SK-MEL-5 (cell line): ENCODE results near the gene TERF2IP. TPM values are rescaled to one million over a fixed set of nuclear protein-coding genes. Genes with fewer than 3 reads are reported as not detected.

Experiments
- DNase-seq: peaks from one replicate; pipeline ENCODE4 v3.0.0-alpha.2; 2016; ENCODE audit warnings: low read depth, low spot score
- in situ Hi-C: cut with HindIII; loops from 2 replicates; pipeline ENCODE4 v1.10.0; 2016; ENCODE audit warnings: low sequenced_read_pairs, high pct_unique_total_duplicates, low pct_unique_long_range_greater_than_20kb
- total RNA-seq: library from RNA; depleted of rRNA; stranded (reverse); fragments of >200 nt; shearing (Covaris generic); gene quantifications from 2 replicates; pipeline ENCODE4 v1.2.3, GENCODE V29; 2014

Gene TERF2IP
- total RNA-seq, 1 experiment from 2014 or later, result 36.3 TPM

DNA sequence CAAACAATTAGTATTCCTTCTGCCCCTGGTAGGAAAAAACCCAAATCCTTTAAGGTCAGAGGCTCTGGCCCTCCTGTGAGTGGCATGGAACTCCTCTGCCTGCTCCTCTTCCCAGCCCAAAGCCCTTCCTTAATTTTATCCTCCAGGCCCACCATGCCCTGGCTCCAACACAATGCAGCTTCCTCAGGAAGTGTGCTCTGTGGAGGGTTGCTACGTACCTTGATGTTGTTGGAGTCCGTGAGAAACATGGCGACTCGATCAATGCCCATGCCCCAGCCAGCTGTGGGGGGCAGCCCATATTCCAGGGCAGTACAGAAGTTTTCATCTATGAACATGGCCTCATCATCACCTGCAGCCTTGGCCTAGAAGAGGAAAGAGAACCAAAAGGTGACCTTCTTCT lies 19.2 kb upstream of the TERF2IP start:
- in situ Hi-C loops, result no loop called here
- no peak for DNase-seq

DNA sequence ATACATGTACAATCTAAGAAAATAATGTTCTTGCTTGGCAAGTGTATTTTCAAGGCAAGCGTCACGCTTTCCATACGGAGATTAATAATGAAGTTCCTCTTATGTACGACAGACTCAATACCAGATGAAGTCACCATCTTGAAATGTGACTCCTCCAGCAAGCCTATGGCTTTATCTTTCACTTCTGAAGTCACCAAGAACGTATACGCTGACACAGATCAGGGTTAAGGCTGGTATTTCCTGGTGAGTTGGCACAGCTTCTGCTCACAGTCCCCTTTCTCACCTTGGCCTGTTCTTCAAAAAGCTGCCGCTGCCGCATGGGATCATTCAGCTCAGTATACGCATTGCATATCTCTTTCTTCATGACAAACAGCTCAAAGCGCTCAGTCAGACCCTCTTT lies 18.4 kb upstream of the TERF2IP start:
- no peak for DNase-seq
- in situ Hi-C loops, result no loop called here

DNA sequence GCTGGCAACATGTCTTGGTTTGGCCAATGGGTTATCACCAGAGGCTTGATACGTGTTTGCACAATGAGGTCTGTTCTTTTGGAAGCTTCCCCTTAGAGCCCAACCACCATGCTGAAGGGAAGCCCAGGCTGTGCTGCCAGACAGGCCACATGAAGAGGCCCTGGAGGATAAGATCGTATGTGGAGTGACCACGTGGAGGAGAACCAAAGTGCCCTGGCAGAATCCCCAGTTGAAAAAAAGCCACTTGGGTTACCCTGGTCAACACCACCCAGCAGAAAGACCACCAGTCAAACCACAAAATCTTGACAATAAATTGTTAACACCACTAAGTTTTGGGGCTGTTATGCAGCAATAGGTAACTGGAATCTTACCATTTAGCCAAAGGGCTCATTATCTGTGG lies 17.5 kb upstream of the TERF2IP start:
- in situ Hi-C loops, result no loop called here
- no peak for DNase-seq

DNA sequence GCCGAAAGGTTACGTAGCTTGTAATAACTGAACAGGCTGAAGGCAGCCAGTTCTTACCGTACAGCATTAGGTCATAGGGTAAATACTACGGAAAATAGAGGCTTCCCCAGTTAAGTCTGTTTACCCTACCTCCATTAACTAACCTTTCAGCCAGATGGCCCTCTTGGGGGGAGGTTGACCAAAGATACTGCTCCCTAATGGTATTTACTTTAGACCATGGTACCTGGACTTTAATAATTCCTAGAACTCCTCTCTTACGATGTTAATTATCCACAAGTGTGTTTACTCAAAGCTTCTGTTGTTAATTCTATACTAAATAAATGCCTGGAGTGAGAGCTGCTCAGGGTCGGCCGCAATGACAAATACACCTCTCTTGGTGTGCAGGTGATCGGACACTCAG lies 14.7 kb upstream of the TERF2IP start:
- in situ Hi-C loops, result no loop called here

DNA sequence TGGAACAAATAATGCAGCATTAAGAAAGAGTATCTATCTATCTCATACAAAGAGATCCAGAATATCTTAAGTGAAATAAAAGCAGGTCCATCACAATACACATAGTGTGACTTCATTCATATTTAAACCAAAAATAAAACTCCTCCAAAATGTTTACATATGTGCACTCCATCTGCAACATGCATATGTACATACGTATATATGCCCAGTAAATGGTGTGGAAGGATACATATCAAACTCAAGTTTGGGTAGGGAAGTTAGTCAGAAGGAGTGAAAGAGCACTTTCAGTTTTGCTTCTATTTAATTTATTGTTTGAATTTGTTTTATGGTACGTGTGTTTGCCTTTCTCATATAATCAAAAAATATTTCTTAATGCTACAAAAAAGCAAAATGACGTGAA lies 12.5 kb upstream of the TERF2IP start:
- in situ Hi-C loops, result no loop called here

More for the DNA sequence above, 14.7 kb upstream of the TERF2IP start:
- DNase-seq, result no peak

DNA sequence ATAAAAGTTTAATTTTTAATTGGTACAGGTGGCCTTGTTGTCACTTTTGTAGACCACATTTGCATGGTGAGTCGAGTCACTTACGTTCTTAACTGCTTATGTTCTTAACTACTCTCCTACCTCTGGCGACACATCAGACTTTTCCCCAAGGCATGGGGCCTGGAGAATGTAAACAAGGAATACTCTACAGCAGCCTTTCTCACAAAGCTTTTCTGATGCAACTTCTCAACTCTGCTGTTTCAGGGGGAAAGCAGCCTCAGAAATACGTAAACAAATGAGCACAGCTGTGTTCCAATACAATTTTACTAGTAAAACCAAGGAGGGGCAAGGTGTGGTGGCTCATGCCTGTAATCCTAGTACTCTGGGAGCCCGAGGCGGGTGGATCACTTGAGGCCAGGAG lies 7.0 kb upstream of the TERF2IP start:
- DNase-seq, result no peak
- in situ Hi-C loops, result no loop called here

More for the DNA sequence above, 12.5 kb upstream of the TERF2IP start:
- no peak for DNase-seq

DNA sequence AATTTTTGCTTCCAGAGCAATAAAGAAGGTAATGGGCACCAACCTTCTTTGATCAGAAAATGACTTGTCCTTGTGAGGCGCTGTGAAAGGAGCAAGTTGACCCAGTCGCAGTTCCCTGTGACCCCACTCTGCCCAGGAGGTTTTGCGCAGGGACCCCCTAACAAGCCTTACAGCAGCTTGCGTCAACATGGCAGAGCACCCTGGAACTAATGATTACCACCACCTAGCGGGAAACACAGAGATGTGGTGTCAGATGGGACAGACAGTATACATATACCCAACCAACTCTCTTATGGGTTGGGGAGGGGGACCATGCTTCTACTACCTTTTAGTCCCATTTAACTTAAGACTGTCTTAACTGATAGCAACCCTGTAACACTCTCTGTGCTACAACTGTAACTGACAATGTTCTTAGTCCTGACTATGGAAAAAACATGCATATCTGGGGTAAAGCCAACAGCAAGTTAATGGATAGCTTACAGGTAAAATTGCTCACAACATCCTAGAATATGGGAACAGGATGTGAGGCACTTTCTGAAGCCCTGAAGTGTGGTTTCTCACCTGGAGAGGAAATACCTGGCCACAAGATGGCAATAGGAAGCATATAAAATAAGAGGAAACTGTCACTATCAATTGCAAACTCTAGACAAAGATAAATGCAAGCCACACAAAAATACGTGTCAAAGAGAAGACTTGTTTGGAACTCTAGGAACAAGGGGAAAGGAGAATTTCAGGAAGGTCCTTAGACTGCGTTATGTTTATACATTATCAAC lies 3.1 kb upstream of the TERF2IP start:
- no peak for DNase-seq
- in situ Hi-C loops, result no loop called here

DNA sequence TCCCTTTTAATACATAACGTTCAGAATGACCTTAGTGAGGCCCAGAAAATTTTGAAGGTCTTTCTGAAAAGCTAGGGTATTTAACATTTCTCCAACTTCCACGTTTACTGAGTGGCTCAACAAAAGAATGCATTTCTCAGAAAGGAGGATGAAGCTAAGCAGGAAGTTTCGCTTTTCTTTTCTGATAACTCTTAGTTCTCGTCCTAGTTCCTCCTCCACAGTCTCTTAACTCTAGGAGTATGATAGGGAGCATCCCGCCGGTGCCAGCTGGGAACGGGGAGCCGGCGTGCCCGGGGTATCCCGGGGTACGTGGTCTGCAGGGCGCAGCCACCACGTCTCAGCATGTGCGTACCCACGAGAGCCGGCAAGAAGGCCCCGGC lies 471 bp upstream of the TERF2IP start:
- in situ Hi-C loops, result no loop called here
- DNase-seq, result no peak

DNA sequence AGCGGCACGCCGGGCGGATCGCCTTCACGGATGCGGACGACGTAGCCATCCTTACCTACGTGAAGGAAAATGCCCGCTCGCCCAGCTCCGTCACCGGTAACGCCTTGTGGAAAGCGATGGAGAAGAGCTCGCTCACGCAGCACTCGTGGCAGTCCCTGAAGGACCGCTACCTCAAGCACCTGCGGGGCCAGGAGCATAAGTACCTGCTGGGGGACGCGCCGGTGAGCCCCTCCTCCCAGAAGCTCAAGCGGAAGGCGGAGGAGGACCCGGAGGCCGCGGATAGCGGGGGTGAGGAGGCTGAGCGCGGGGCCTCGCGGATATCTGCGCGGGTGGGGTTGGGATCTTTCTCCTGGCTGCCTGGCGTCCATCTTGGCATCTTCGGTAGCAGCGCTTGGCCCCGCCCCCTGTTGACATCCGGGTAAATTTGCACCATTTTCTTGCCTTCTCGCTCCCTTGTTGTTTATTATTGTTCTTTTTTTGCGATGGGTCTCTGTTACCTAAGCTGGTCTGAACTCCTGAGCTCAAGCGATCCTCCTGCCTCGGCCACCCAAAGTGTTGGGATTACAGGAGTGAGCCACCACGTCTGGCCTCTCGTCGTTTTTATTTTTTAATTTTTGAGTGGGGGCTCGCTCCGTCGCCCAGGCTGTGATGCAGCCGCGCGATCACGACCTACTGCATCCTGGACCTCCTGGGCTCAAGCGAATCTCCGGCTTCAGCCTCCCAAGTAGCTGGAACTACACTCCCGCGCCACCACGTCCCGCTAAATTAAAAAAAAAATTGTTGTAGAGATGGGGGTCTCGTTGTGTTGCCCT lies 898 bp downstream of the TERF2IP start:
- in situ Hi-C loops, result no loop called here
- peak; percentile 69 for DNase-seq

DNA sequence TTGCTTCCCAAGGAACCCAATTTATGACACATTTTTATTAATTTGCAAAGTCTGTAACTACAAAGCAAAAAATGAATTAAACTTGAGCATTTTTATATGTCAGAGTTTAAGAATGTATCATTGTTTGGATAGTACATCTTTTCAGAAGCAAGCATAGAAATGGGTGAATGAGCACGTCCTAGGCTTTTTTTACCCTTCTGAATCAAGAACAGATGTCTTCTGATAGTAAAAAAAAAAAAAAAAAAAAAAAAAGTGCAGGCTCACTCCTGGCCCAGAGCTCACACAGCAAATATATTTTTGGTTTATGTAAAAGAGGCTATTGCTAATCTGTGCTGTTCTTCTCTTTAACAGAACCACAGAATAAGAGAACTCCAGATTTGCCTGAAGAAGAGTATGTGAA lies 6.3 kb downstream of the TERF2IP start:
- in situ Hi-C loops, result no loop called here

DNA sequence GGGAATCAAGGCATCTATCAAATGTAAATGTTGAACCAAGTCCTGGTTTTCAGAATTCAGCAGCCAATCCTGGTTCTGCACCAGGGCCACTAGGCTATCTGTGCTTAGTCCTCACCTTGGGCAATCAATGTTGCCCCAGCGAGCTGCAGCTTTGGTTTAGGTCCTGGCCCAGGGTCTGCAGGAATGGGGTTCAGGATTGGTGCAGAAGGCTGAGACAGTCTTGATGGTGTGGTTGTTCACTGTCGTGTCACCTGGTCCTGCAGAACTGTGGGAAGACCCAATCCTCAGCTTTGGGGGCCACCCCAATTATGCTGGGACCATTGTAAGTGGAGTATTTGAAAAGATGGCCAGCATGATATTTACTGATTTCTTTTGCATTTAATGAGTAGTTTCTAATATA lies 10.6 kb downstream of the TERF2IP start:
- DNase-seq, result no peak
- in situ Hi-C loops, result no loop called here

More for the DNA sequence above, 6.3 kb downstream of the TERF2IP start:
- DNase-seq, result no peak

DNA sequence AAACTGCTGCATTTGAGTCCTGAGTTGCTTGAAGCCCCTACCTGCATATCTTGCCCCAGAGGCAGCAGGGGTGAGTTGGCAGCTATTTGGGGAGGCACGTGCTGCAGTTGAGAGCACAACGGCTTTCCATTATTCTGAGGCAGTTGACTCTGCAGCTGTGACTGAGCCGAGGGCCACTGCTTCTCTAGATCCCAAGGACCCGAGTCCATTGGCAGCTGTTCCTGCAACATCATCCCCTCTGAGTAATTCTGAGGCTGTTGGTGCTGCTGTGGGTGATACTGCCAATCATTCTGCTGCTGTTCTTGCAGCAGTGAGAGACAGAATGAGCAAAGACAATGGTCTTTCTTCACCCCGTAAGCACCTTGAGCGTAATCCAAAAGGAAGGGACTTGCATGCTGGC lies 12.7 kb downstream of the TERF2IP start:
- no peak for DNase-seq
- in situ Hi-C loops, result no loop called here

DNA sequence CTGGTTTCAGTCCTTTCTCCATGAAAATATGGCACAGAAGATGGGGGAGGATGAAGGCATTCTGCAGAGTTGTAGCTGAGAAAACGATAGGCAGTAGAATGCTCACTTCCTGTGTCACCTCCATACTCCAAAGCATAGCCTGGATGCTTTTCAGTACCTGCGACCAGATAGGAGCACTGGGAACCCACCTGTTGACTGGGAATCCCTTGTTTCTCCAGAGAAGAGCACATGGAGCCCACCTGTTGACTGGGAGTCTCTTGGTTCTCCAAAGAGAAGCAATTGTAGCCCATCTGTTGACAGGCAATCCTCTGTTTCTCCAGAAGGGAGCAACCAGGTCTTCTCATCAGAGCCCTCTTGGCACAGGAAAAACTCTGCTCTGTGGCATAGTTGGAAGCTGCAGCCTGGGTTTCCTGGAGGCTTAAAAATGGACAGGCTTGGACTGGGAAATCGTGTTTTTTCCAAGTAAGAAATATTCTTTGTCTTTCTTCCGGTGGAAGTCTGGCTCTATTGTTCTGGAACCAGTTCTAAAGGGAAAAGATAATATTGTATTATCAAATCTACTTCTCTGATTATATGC lies 13.2 kb downstream of the TERF2IP start:
- in situ Hi-C loops, result no loop called here
- peak; percentile 8 for DNase-seq

DNA sequence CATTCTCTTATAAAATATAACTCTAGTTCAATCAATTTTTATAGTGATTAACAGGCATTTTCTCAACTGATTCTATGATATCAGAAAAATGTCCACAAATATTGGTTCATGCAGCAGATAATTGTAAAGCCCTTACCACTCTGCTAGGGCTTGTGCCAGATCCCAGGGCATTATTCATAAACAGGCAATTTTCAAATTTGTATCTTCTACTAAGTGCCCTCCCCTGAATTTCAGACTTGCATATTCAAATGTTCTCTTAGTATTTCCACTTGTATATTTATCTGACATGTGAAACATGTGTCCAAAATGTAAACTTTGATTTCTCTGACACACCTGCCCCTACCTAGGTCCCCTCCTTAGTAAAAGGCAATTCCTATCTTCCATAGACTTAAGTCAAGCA lies 19.9 kb downstream of the TERF2IP start:
- in situ Hi-C loops, result no loop called here

DNA sequence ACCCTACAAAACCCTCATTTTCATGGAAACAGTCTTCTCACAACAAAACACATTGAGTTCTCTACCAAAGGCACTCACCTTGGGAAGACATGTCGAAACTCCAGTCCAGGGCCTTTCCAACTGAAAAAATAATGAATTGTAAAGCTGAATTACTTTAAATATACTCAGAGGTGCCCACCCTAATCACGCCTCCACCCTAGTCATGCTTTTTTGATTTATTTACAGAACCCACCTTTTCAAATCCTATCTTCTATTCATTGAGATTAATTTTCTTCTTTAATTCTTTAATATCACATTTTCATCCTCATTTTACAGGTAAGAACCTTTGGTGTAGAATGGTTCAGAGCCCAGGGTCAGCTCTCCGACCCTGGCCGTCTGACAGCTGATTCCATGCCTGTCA lies 29.3 kb downstream of the TERF2IP start, which contains the start of gene CPHXL2:
Gene CPHXL2 (minus strand): TSS at position 101 of the 400 bp plus-strand sequence. CDS start 10 bp downstream, at position 91.
- in situ Hi-C loops, result no loop called here
- DNase-seq, result no peak

More for the DNA sequence above, 19.9 kb downstream of the TERF2IP start:
- DNase-seq, result no peak

DNA sequence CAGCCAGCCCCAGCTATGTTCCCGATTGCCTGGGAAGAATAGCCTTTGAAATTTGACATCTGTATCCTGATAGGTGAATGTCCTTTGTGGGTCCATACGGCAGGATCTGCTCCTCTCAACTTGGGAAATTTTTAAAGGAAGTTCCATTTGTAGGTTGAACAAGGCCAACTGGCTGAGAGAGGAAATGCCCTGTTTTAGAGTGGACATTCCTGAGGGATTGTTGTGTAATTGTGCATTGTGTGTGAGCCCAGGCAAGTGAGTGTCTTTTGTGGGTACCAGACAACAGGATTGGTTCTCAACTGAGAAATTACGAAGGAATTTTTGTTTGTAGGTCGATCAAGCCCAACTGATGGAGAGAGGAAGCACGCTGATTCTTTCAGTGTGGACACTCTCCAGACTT lies 31.8 kb downstream of the TERF2IP start:
- DNase-seq, result no peak
- in situ Hi-C loops, result no loop called here

DNA sequence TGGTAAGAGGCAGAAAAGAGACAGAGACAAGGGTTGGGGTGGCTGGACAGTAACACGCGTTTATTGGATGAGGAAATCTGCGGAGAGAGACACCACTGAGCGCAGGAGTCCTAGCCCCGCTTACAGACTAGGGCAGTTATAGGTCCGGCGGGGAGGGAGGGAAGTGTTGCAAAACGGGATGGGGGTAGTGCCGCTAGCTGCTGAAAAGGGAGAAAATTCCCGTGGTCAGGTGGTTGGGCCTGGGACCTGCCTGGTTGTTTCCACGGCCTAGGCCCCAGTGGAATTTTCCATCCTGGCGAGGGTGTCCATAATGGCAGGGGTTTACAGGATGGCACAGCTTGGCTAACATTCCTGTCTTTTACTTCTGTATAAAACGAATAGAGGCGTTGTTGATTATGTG lies 34.7 kb downstream of the TERF2IP start:
- in situ Hi-C loops, result no loop called here
- DNase-seq, result no peak

DNA sequence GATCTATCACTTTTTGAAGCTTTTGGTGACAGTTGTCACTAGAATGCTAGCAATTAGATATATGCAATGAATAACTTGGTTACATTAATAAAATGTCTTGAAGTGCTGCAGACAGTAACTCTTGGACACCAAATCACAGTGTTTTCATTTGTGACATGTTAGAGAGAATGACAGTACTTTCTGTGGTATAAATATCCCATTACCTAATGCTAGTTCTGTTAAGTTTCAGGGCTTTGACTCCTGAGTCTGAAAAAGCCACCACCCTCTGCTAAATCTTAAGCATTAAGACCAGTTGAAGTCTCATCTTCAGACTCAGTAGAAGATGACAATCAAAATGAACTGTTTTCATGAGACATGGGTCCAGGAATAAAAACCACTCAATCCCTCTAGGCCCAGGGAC lies 39.8 kb downstream of the TERF2IP start:
- in situ Hi-C loops, result no loop called here
- no peak for DNase-seq
